C4-2B (cell line): ENCODE measurements around the gene VPS13D.

Source experiments
- ZFX ChIP-seq: fragments of 450-650 bp; IDR thresholded peaks from 2 replicates; pipeline ENCODE4 v1.6.1; 2017
- TF ChIP-seq, protein P1 (sequence below): fragments of 450-650 bp; conservative IDR thresholded peaks from 2 replicates; pipeline ENCODE4 v1.5.1; 2017; ENCODE audit warnings: mild to moderate bottlenecking

- TF ChIP-seq, protein P1, sequence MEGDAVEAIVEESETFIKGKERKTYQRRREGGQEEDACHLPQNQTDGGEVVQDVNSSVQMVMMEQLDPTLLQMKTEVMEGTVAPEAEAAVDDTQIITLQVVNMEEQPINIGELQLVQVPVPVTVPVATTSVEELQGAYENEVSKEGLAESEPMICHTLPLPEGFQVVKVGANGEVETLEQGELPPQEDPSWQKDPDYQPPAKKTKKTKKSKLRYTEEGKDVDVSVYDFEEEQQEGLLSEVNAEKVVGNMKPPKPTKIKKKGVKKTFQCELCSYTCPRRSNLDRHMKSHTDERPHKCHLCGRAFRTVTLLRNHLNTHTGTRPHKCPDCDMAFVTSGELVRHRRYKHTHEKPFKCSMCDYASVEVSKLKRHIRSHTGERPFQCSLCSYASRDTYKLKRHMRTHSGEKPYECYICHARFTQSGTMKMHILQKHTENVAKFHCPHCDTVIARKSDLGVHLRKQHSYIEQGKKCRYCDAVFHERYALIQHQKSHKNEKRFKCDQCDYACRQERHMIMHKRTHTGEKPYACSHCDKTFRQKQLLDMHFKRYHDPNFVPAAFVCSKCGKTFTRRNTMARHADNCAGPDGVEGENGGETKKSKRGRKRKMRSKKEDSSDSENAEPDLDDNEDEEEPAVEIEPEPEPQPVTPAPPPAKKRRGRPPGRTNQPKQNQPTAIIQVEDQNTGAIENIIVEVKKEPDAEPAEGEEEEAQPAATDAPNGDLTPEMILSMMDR = no peak
- no peak for TF ChIP-seq ZFX
Measured at GRCh38 chr1:12416744-12417143, 186.9 kb downstream of the VPS13D start.
